ENCODE results near the gene TMEM181. TPM values are rescaled to one million over a fixed set of nuclear protein-coding genes. Genes with fewer than 3 reads are reported as not detected.

The TMEM181 gene

Small RNAs within 50 kb of the gene (microRNA-seq; reads per million reads assigned to microRNA genes)
- gene MIR7161, result not detected

Measured in HL-60 (cell line).